Esophagus squamous epithelium (tissue), 4 donors: ENCODE results near the gene SLC28A2.

Experiments
- POLR2A ChIP-seq, 4 donors: fragments of 450-650 bp; IDR thresholded peaks; one replicate each; pipeline ENCODE4 v1.6.1; 2017; ENCODE audit warnings: antibody characterized with exemption in 4 of 4, mild to moderate bottlenecking in 4 of 4, moderate library complexity in 3 of 4
- TF ChIP-seq, protein P1 (sequence below), 6 experiments: fragments of 450-650 bp in 4 of 6; fragments of 200-600 bp in 2 of 6; sonication (generic) in 2 of 6; IDR thresholded peaks; one replicate each; pipeline ENCODE4 v1.5.1; 2016 to 2019; ENCODE audit warnings: antibody characterized with exemption in 6 of 6, mild to moderate bottlenecking in 4 of 6, moderate library complexity in 4 of 6

DNA sequence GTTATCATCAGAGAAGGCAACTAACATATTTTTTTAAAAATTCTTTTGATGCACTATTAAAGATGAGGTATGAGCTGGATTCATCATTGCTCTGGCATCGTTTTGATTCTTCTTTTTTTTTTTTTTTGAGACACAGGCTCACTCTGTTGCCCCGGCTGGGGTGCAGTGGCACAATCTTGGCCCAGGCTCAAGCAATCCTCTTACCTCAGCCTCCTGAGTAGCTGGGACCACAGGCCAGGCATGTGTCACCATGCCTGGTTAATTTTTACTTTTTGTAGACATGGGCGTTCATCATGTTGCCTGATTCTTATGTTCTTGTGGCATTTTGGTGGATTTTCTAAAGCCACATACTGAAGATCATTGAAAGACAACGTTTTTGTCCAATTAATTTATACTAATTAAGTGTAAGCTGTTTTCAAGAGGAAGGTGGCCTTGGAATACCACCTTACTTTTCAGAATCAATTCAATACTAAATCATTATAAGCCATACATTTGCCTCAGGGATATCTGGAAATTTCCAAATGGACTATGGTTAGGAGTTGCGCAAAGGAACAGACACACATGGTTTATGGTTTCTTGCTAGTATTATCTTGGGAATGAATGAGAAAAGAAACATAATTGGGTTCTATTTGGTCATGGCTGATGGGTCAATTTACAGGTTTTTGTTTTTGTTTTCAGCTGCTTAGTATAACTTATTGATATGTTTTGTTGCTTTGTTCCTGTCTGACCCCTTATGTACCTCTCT, 22.8 kb downstream of the SLC28A2 start:
- TF ChIP-seq, protein P1, sequence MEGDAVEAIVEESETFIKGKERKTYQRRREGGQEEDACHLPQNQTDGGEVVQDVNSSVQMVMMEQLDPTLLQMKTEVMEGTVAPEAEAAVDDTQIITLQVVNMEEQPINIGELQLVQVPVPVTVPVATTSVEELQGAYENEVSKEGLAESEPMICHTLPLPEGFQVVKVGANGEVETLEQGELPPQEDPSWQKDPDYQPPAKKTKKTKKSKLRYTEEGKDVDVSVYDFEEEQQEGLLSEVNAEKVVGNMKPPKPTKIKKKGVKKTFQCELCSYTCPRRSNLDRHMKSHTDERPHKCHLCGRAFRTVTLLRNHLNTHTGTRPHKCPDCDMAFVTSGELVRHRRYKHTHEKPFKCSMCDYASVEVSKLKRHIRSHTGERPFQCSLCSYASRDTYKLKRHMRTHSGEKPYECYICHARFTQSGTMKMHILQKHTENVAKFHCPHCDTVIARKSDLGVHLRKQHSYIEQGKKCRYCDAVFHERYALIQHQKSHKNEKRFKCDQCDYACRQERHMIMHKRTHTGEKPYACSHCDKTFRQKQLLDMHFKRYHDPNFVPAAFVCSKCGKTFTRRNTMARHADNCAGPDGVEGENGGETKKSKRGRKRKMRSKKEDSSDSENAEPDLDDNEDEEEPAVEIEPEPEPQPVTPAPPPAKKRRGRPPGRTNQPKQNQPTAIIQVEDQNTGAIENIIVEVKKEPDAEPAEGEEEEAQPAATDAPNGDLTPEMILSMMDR (IDR thresholded peaks at IDR 0.05), result no peak
- no peak for TF ChIP-seq POLR2A (IDR thresholded peaks at IDR 0.05)
